22Rv1 (cell line): ENCODE measurements around the gene TFF2.

ENCODE experiments used
- H3K27ac ChIP-seq: fragments of 450-650 bp; 2 replicates; pipeline ENCODE4 v1.5.1; 2017
- CTCF ChIP-seq: fragments of 450-650 bp; IDR thresholded peaks from 2 replicates; pipeline ENCODE4 v1.5.1; 2017; ENCODE audit warnings: mild to moderate bottlenecking
- ZFX ChIP-seq: fragments of 450-650 bp; IDR thresholded peaks from 2 replicates; pipeline ENCODE4 v1.6.1; 2017; ENCODE audit warnings: antibody characterized with exemption, borderline replicate concordance

TFF2 gene

GRCh38 chr21:42377211-42377950 lies 26.6 kb upstream of the TFF2 start:
- no peak overlapping the region for H3K27ac ChIP-seq
- TF ChIP-seq ZFX (no peak), CTCF (no peak)

GRCh38 chr21:42376338-42376982 lies 25.7 kb upstream of the TFF2 start:
- no peak for TF ChIP-seq ZFX
- TF ChIP-seq CTCF: 0 out of 2 replicates have a peak, but pooled peaks have one; percentile 4
- no peak overlapping the region for H3K27ac ChIP-seq

GRCh38 chr21:42375966-42376337 lies 25.2 kb upstream of the TFF2 start:
- no peak overlapping the region for H3K27ac ChIP-seq
- TF ChIP-seq ZFX (no peak), CTCF (no peak)

DNA sequence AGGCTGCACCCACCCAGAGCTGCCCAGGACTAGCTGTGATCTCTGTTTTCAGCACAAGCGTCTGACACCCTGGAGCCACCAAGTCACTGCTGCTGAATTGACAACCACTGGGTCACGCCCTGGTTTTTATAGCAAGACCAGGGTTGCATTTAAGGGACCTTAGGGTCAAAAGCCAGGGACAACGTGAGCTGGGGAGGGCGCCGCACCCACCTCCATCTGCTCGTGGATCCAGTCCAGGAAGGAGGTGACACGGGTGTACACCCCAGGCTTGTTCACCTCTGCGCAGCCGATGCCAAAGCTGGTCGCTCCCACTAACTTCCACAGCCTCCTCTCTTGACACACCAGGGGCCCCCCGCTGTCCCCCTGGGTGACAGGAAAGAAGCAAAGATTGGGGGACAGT lies 24.7 kb upstream of the TFF2 start:
- H3K27ac ChIP-seq: no peak overlapping the region
- TF ChIP-seq ZFX (no peak), CTCF (no peak)

DNA sequence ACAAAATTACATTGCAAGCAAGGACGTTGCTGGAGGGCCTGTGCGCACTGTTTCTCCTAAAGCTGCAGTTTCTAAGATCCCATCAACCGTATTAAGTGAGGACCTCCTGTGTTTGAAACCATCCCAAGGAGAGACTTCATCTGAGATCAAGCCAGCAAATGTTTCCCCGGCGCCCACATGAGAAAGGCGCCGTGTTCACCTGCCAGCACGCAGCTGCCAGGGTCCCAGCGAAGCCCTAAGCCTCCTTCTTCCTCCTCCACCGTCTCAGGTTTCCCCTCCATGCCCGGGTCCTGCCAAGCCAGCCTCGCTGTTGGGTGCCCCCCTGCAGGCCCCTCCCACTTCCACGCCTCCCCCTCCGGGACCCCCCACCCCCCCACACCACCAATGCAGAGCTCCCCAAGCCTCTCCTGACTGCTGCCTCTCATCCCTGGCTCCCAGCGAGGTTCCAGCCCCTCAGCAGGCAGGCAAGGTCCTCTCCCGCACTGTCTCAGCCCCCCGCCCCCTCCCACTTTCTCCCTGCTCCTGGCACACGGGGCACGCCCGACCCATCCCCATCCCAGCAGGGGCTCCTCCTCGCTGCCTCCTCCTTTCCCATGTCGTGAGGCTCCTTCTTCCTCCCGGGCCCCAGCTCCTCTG lies 24.2 kb upstream of the TFF2 start:
- no peak overlapping the region for H3K27ac ChIP-seq
- TF ChIP-seq CTCF: no peak
- no peak for TF ChIP-seq ZFX

DNA sequence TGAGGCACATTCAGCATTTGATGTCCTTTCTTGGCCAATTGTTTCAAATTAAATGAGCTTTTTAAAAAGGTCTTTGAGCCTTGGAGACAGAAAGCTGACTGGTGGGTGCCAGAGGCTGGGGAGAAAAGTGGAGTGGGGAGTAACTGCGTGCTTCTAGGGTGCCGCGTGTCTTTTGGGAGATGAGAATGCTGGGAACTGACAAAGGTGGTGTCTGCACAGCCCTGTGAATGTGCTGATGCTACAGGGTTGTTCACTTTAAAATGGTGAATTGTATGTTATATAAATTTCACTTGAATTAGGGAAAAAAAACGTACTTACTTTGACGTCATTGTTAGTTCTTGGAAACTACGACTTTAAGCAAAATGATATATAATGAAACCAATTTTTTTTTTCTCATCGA lies 23.7 kb upstream of the TFF2 start:
- H3K27ac ChIP-seq: no peak overlapping the region
- TF ChIP-seq ZFX: no peak
- TF ChIP-seq CTCF: no peak

- TF ChIP-seq ZFX: no peak
- TF ChIP-seq CTCF: no peak
- no peak overlapping the region for H3K27ac ChIP-seq
Measured at GRCh38 chr21:42373908-42374455, 23.2 kb upstream of the TFF2 start.
